Stimulated activated CD4-positive, alpha-beta T cell treated with anti-CD3 and anti-CD28 coated beads, Interleukin-12 subunit alpha, Interleukin-12 subunit beta, amount 100 ng/mL, for 4 hours (primary cell): ENCODE results near the gene B3GALT2.

Source experiments
- DNase-seq: peaks from one replicate; pipeline ENCODE4 v3.0.0-alpha.2; 2020

The B3GALT2 gene

GRCh38 chr1:193181536-193181935 lies 4.9 kb downstream of the B3GALT2 start:
- no peak for DNase-seq

GRCh38 chr1:193179094-193179493 lies 7.3 kb downstream of the B3GALT2 start:
- no peak for DNase-seq

- no peak for DNase-seq
Measured at GRCh38 chr1:193176788-193177187, 9.6 kb downstream of the B3GALT2 start.

GRCh38 chr1:193176113-193176512 lies 10.3 kb downstream of the B3GALT2 start:
- no peak for DNase-seq

GRCh38 chr1:193157360-193157759 lies 29.1 kb downstream of the B3GALT2 start:
- DNase-seq, result no peak

- DNase-seq, result no peak
Measured at GRCh38 chr1:193156822-193157142, 29.6 kb downstream of the B3GALT2 start.

GRCh38 chr1:193156117-193156821 lies 30.1 kb downstream of the B3GALT2 start:
- DNase-seq, result no peak

- DNase-seq, result no peak
Measured at GRCh38 chr1:193144999-193145398, 41.4 kb downstream of the B3GALT2 start.

- no peak for DNase-seq
Measured at GRCh38 chr1:193144361-193144938, 42.0 kb downstream of the B3GALT2 start.

- no peak for DNase-seq
Measured at GRCh38 chr1:193143285-193143684, 43.1 kb downstream of the B3GALT2 start.

GRCh38 chr1:193142409-193142808 lies 44.0 kb downstream of the B3GALT2 start:
- DNase-seq, result no peak

- DNase-seq, result no peak
Measured at GRCh38 chr1:193141804-193142203, 44.6 kb downstream of the B3GALT2 start.

- no peak for DNase-seq
Measured at GRCh38 chr1:193140254-193140653, 46.2 kb downstream of the B3GALT2 start.

GRCh38 chr1:193131266-193131860 lies 55.0 kb downstream of the B3GALT2 start:
- no peak for DNase-seq
